ENCODE measurements around the gene SLC39A11. TPM values are rescaled to one million over a fixed set of nuclear protein-coding genes. Genes with fewer than 3 reads are reported as not detected.

SLC39A11 gene
- total RNA-seq, 4 donors from 2014 or later: 23.0 to 30.9 (median 27.6) TPM

DNA sequence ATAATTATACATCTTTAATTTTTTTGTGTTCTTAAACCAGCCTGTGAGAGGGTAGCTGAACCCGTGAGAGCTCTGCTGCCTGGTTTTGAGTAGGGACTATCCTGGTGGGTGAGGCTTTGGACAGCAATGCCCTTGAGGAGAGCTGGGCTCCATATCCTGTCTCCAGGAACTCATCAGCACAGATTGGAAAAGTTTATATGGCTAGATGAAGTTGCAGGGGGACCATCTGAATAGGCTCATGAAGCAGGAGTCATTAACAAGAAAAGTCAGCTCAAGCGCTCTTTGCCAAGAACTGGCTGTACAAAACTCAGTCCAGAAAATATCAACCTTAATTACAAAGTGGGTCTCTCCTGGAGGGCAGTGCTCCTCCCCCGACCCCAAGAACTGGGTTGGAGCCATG is 38.5 kb upstream of the SLC39A11 start:
- TF ChIP-seq, protein P1, sequence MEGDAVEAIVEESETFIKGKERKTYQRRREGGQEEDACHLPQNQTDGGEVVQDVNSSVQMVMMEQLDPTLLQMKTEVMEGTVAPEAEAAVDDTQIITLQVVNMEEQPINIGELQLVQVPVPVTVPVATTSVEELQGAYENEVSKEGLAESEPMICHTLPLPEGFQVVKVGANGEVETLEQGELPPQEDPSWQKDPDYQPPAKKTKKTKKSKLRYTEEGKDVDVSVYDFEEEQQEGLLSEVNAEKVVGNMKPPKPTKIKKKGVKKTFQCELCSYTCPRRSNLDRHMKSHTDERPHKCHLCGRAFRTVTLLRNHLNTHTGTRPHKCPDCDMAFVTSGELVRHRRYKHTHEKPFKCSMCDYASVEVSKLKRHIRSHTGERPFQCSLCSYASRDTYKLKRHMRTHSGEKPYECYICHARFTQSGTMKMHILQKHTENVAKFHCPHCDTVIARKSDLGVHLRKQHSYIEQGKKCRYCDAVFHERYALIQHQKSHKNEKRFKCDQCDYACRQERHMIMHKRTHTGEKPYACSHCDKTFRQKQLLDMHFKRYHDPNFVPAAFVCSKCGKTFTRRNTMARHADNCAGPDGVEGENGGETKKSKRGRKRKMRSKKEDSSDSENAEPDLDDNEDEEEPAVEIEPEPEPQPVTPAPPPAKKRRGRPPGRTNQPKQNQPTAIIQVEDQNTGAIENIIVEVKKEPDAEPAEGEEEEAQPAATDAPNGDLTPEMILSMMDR (IDR thresholded peaks at IDR 0.05): no peak
- TF ChIP-seq POLR2A (IDR thresholded peaks at IDR 0.05): no peak
- peaks cover 0 to 5% (median 0%) of the 10 kb centered on the region in 4 donors for H3K27me3 ChIP-seq
- no peaks in the 10 kb centered on the region for H3K4me1 ChIP-seq
- H3K27ac ChIP-seq: no peak overlapping the region
- DNase-seq: no peak
- H3K36me3 ChIP-seq: no peaks in the 10 kb centered on the region
- H3K9me3 ChIP-seq: no peaks in the 10 kb centered on the region
- intact Hi-C loops (cut with DNase I): no loop called here
- H3K4me3 ChIP-seq: no peak overlapping the region
- WGBS, 2 donors: 76 to 90% methylated on average over 3 of the region's 3 CpGs

DNA sequence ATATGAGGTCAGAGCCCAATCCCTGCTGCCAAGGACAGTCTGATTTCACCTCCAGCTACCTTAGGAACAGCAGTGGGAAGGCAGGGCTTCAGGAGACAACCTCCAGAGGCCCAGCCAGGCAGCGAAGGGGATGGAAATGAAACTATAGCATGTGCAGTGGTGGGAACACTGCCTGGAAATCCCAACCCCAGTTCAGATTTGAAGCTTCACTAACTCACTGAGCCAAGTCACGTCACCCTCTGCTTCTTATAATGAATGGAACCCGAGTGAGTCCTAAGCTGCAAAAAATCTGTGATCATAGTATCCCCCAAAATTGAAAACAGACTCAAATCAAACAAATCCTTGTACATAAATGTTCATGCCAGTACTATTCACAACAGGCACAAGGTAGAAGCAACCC is 36.0 kb upstream of the SLC39A11 start:
- DNase-seq: no peak
- no peak for TF ChIP-seq POLR2A (IDR thresholded peaks at IDR 0.05)
- TF ChIP-seq, protein P1 (IDR thresholded peaks at IDR 0.05): no peak
- no peaks in the 10 kb centered on the region for H3K9me3 ChIP-seq
- H3K4me1 ChIP-seq: no peaks in the 10 kb centered on the region
- WGBS, 2 donors: 33 to 61% methylated on average over 2 to 3 of the region's 3 CpGs
- intact Hi-C loops (cut with DNase I): no loop called here
- no peaks in the 10 kb centered on the region for H3K36me3 ChIP-seq
- peaks cover 0 to 5% (median 0%) of the 10 kb centered on the region in 4 donors for H3K27me3 ChIP-seq
- H3K27ac ChIP-seq: no peak overlapping the region
- H3K4me3 ChIP-seq: no peak overlapping the region

DNA sequence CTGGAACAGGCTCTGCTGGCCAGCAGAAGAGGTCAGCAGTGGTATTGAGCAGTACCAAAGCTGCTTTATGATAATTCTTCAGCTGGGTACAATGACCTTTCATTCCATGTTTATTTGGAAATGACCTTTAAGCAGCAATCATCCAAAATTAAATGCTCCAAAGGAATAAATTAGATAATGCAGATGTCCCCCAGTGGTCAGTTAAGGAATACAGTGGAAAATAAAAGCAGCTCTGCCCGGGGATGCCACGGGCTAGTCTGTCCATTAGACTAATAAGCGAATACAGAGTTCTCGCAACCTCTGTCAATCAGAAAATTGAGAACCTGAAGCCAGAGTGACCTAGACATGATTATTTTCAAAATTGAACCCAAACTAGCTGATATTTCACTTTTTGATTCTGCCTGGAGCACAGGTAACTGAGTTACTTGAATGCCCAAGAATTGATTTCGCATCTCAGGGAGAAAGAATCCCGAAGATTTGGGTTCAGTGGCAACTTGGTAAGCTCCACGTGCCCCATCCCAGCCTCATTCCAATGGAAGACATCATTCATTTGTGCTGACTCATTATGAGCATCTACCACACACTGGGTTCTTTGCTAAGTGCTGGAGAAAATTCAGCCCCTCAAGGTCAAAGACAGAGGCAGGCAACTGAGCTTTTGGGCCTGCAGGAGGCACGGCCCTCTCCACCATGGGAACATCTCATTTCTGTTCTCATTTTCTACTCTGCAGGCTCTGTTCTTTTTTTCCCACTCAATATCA is 34.4 kb upstream of the SLC39A11 start:
- 74 to 85% methylated on average over 8 of the region's 8 CpGs for WGBS, 2 donors

DNA sequence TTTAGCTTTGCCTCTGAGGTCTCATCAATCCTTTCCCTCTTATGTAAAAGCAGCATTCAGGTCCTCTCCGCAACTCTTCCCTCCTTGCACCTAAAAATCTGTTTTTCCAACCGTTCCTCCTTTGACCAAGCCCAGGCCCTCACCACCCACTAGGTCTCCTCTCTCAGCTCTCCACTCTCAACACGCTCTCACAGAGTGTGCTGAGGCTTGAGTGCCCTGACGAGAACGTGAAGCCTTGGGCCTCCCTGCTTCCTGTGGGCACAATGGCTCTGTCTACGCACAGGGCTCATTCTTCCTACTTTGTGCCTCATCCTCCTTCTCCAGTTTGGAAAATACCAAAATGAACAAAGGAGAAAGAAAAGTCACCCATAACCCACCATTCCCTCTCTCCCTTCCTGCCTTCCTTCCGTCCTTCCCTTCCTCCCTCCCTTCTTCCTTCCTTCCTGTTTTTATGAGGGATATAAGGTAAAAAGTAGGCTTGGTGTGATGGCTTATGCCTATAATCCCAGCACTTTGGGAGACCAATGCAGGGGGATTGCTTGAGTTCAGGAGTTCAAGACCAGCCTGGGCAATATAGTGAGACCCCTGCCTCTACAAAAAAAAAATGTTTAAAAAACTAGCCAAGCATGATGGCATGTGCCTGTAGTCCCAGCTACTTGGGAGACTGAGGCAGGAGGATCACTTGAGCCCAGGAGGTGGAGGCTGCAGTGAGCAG is 31.3 kb upstream of the SLC39A11 start:
- WGBS, 2 donors: 74 to 84% methylated on average over 7 of the region's 7 CpGs
- TF ChIP-seq, protein P1 (IDR thresholded peaks at IDR 0.05): no peak

More for the DNA sequence above, 34.4 kb upstream of the SLC39A11 start:
- Histone ChIP-seq H3K4me1 (no peaks in the 10 kb centered on the region), H3K27me3 (peaks cover 0 to 5% (median 0%) of the 10 kb centered on the region in 4 donors), H3K4me3 (no peak overlapping the region), H3K27ac (no peak overlapping the region), H3K36me3 (no peaks in the 10 kb centered on the region), H3K9me3 (no peaks in the 10 kb centered on the region)
- TF ChIP-seq, protein P1 (IDR thresholded peaks at IDR 0.05): no peak
- TF ChIP-seq POLR2A (IDR thresholded peaks at IDR 0.05): no peak
- no peak for DNase-seq
- intact Hi-C loops (cut with DNase I): no loop called here

DNA sequence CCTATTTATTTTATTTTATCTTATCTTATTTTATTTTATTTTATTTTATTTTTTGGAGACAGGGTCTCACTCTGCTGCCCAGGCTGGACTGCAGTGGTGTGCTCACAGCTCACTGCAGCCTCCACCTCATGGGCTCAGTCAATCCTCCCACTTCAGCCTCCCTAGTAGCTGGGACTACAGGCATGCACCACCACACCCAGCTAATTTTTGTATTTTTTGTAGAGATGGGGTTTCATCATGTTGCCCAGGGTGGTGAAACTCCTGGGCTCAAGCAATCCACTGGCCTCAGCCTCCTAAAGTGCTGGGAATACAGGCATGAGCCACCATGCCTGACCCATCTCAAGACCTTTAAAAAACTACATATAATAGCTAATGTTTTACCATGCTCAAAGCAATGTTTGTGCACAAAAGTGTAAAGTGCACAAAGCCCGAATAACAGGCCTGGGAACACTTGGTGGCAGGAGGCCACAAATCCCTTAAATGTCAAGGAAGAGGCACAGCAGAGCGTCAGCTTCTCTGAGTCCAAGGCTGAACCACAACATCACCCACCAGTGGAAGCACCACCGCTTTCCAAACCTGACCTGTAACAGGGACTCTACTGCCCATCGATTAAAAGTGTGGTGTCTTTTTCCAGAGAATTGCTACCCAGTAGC is 30.6 kb upstream of the SLC39A11 start:
- no peak for TF ChIP-seq POLR2A (IDR thresholded peaks at IDR 0.05)
- TF ChIP-seq, protein P1 (IDR thresholded peaks at IDR 0.05): no peak
- 87 to 92% methylated on average over 2 to 4 of the region's 4 CpGs for WGBS, 2 donors

More for the DNA sequence above, 31.3 kb upstream of the SLC39A11 start:
- Histone ChIP-seq H3K36me3 (no peaks in the 10 kb centered on the region), H3K4me3 (no peak overlapping the region), H3K27me3 (no peaks in the 10 kb centered on the region), H3K9me3 (no peaks in the 10 kb centered on the region), H3K4me1 (no peaks in the 10 kb centered on the region), H3K27ac (no peak overlapping the region)
- intact Hi-C loops (cut with DNase I): no loop called here
- no peak for DNase-seq

More for the DNA sequence above, 30.6 kb upstream of the SLC39A11 start:
- intact Hi-C loops (cut with DNase I): no loop called here
- no peak overlapping the region for H3K27ac ChIP-seq
- H3K27me3 ChIP-seq: no peaks in the 10 kb centered on the region
- H3K4me3 ChIP-seq: no peak overlapping the region
- no peaks in the 10 kb centered on the region for H3K4me1 ChIP-seq
- no peaks in the 10 kb centered on the region for H3K9me3 ChIP-seq
- no peaks in the 10 kb centered on the region for H3K36me3 ChIP-seq
- no peak for DNase-seq

Measured in esophagus squamous epithelium (tissue), 5 donors.